GM21717 (cell line): Measurements from ENCODE around the gene NUP43.
"Not testable (repeated sequence)": the region's sequence is repeated elsewhere in the genome, so short reads cannot be mapped to it uniquely, and the experiment has no call there.

ENCODE experiments used
- ATAC-seq: cut with Tn5 transposase; IDR thresholded peaks from one replicate; pipeline ENCODE4 v1.9.1; 2021; ENCODE audit warnings: mild to moderate bottlenecking, moderate library complexity; ENCODE audit not compliant: unreplicated experiment

The NUP43 gene

DNA sequence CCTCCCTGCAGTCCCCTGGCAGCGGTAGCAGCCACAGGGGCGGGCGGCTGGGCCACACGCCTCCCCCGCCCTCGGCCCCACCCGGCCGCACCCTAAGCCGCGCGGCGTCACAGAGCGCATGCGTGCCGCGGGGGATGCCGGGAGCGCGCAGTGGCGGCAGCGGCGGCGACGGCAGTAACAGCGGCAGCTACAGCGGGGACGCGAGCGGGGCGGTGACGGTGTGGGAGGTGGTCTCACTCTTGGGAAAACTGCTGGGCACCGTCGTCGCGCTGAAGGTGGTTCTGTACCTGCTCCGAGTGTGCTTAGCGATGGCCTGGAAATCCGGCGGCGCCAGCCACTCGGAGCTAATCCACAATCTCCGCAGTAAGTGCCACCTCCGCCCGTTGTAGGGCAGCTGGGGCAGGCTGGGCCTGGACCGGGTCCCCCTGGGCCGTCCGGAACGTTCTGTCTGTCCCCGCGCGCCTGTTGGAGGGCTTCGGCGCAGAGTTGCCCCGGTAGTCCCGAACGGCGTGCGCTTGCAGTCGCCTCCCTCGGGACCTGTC is 3.3 kb upstream of the NUP43 start, which contains the start of gene PCMT1:
Gene PCMT1, plus strand, starts transcription at position 148 of the 542 bp plus-strand sequence. Its CDS starts 161 bp downstream, at position 309.
- peak; percentile 80 for ATAC-seq

DNA sequence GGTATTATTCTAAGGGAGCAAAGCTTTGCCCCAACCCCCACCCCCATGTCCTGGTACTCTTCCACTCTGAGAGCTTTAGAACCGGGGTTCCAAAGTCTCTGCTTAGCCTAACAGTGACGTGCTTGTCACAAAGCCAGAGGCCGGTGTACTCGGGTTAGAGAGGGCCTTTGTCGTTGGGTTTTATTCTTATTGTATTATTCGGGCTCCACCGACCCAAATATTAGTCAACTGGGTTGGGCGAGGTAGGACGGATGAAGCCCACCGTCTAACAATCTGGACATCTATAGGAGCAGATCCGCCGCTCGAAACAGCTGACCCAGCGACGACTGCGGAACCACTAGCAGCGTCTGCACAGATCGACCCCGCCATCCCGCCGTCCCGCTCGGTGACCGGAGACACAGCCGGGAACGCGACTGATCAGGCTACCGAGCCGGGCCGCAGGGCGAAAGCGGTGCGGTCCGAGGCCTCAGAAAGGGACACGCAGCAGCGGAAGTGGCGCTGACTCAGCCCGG is 2.8 kb upstream of the NUP43 start:
- ATAC-seq = peak; percentile 7

DNA sequence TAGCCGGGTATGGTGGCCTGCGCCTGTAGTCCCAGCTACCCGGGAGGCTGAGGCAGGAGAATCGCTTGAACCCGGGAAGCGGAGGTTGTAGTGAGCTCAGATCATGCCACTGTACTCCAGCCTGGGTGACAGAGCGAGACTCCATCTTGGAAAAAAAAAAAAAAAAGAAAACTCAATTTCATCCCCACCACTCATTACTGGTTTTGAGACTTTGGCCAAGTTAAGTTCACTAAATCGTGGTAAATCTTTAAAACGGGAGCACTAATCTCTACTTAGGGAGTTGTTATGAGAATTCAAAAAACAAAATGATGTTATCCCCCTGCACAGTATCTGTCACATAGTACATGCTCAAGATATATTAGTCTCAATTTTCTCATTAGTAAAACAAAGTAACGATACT is 1.1 kb downstream of the NUP43 start:
- ATAC-seq = not testable (repeated sequence)

- ATAC-seq = no peak
Measured at GRCh38 chr6:149734915-149735314, 11.4 kb downstream of the NUP43 start.

GRCh38 chr6:149733089-149733720 is 13.1 kb downstream of the NUP43 start:
- no peak for ATAC-seq

DNA sequence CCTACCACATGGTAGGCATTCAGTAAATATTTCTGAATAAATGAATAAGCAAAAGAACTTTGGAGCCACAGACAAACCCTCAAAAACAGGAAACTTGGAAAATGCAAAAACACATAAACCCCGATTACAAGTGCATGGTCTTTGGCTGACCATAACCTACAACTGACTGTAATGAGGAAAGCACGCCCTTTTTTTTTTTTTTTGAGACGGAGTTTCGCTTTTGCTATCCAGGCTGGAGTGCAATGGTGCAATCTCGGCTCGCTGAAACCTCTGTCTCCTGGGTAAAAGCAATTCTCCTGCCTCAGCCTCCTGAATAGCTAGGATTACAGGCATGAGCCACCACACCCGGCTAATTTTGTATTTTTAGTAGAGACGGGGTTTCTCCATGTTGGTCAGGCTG is 16.5 kb downstream of the NUP43 start:
- no peak for ATAC-seq

- ATAC-seq = no peak
Measured at GRCh38 chr6:149728499-149729234, 17.7 kb downstream of the NUP43 start.

GRCh38 chr6:149727793-149728498 is 18.4 kb downstream of the NUP43 start:
- no peak for ATAC-seq

DNA sequence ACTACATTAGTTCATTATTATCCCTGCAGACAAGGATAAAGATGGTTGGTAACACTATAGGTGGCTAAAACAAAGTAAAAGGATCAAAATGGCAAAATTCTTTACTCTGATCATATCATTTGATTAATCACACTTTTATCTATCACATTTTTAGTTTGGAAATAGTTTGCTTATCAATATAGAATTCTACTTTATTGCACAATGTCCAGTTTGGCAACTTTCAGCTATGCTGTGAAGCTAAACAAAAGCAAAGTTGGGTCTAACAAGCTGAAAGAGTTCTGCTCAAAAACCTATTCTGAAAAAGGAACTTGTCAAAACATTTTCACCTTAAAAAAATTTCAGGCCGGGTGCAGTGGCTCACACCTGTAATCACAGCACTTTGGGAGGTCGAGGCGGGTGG is 20.5 kb downstream of the NUP43 start:
- no peak for ATAC-seq

DNA sequence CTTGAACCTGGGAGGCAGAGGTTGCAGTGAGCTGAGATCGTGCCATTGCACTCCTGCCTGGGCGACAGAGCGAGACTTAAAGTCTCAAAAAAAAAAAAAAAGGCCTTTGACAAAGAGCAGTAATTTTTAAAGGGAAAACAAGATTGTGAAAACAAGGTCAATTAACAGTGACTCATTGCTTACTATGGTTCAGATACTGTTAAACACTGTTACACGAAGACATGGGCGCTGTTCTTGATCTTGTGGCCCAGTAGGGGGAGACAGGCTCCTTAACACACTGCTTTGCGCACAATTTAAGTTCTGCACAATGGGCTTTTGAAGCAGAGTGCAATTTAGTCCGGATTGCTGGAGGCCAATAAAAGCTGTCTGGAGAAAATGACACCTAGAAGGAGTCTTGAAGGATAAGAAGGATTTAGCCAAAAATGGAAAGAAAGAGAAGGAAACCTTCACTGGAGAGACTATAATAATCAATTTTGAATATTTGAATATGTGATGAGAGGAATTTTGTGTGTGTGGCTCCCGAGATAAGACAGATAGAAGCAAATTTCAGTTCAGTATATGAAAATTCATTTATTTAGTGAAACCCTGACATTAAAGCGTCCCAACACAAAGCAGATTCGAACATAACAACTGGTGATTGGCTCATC is 22.4 kb downstream of the NUP43 start:
- no peak for ATAC-seq

DNA sequence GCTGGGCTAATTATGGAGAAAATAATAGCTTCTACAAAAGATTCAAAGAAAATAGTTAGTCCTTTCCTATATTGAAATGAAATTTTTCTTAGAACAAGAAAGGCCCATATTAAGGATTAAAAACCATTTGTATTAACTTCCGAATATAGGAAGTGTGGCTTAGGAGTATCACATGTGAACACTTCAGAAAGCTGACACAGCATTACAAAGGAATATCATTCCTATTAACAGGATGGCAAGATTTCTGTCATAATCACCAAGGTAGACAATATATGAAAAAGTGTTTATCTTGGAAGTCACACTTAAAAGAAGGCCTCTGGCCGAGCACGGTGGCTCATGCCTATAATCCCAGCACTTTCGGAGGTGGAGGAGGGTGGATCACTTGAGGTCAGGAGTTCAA is 23.1 kb downstream of the NUP43 start:
- no peak for ATAC-seq

- no peak for ATAC-seq
Measured at GRCh38 chr6:149719531-149719930, 26.8 kb downstream of the NUP43 start.

- ATAC-seq = peak; percentile 89
Measured at GRCh38 chr6:149717588-149718458, 28.5 kb downstream of the NUP43 start, which contains the start of gene LATS1. Gene LATS1 (minus strand): TSS chr6:149718101. CDS start chr6:149702126, 15,975 bp downstream.

- ATAC-seq = no peak
Measured at GRCh38 chr6:149717255-149717587, 29.1 kb downstream of the NUP43 start.

GRCh38 chr6:149716181-149716963 is 30.0 kb downstream of the NUP43 start:
- ATAC-seq = no peak

DNA sequence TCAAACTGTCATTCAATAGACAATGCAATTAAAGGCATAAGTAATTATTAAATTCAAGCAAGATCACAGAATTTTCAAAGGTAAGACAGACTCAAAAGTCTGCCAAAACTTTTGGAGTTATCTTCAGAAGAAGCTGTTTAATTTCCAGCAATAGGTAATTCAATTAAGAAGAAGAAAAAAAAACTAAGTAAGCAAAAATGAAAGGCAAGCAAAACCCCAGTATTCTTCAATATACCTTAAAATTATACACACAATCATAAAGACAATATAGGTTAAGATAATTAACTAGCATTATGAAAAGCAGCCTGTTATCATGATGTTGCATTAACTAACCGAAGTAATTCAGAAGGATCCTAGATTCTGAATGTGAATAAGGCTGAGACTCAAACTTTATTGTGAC is 31.9 kb downstream of the NUP43 start:
- ATAC-seq = no peak

DNA sequence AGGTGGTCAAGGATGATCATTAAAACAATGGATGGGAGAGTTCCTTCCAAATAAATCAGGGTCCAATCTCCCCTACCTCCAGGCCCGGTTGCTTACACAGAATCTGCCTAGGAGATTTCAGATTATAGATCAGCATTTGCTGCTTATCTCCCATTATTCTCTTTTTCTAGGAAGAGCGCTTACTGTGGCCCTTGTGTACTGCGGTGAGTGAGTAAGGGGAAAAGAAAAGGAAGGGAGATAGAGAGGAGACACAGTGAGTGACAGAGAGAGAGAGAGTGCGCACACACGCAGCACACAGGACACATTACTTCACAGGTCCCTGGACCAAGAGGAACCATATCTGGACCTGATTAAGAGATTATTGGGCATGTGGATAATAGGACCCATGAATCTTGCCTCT is 34.6 kb downstream of the NUP43 start:
- no peak for ATAC-seq

DNA sequence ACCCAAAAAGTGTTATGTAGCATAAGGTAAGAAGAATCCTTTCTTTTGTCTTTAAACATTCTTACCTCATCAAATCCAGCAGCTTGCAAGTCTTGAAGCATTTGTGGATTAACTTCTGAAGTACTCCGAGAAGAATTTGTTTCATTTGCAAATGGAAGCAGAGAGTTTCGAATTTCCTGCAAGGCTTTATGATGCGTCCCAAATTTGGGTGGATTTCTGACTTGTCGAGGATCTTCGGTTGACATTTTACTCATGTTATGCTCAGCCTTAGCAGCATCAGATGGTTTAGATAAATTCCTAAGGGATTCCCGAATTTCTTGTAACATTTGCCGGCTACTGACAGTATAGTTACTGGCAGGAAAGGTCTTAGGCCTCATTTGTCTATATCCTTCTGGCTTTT is 44.6 kb downstream of the NUP43 start:
- no peak for ATAC-seq

- no peak for ATAC-seq
Measured at GRCh38 chr6:149699150-149699549, 47.2 kb downstream of the NUP43 start.
